ENCODE measurements around the gene ZNF345.

Gene ZNF345

GRCh38 chr19:36916991-36917390 is 66.3 kb downstream of the ZNF345 start:
- no peak for DNase-seq (ENCODE audit: low spot score)
- no peak for TF ChIP-seq CTCF (IDR thresholded peaks at IDR 0.05; ENCODE audit: borderline replicate concordance, control extremely low read depth, extremely low read depth, insufficient read depth, missing control alignments)
- in situ Hi-C loops (cut with MboI; ENCODE audit: low sequenced_read_pairs, unreplicated experiment) = no loop called here

GRCh38 chr19:36918090-36918489 is 67.4 kb downstream of the ZNF345 start:
- DNase-seq (ENCODE audit: low spot score) = no peak
- no peak for TF ChIP-seq CTCF (IDR thresholded peaks at IDR 0.05; ENCODE audit: borderline replicate concordance, control extremely low read depth, extremely low read depth, insufficient read depth, missing control alignments)
- in situ Hi-C loops (cut with MboI; ENCODE audit: low sequenced_read_pairs, unreplicated experiment) = no loop called here
